Choroid plexus epithelial cell (primary cell): ENCODE data around the gene TULP4.

Source experiments
- DNase-seq: peaks from one replicate; pipeline ENCODE4 v3.0.0-alpha.2; 2010; ENCODE audit warnings: low read depth
- H3K4me3 ChIP-seq: 2 replicates; pipeline ENCODE4 v1.5.1; 2011; ENCODE audit warnings: low read depth, mild to moderate bottlenecking, control low read depth, low read length, moderate library complexity
- CTCF ChIP-seq: conservative IDR thresholded peaks from 2 replicates; pipeline ENCODE4 v1.5.1; 2011; ENCODE audit warnings: low read depth, mild to moderate bottlenecking, control low read depth, inconsistent platforms, low read length, moderate library complexity

The TULP4 gene

GRCh38 chr6:158367816-158368215, 55.6 kb downstream of the TULP4 start:
- no peak overlapping the region for H3K4me3 ChIP-seq
- no peak for TF ChIP-seq CTCF
- no peak for DNase-seq

GRCh38 chr6:158369241-158369640, 57.0 kb downstream of the TULP4 start:
- no peak for TF ChIP-seq CTCF
- DNase-seq: no peak

GRCh38 chr6:158370805-158371204, 58.5 kb downstream of the TULP4 start:
- no peak for TF ChIP-seq CTCF
- no peak for DNase-seq
- H3K4me3 ChIP-seq: no peak overlapping the region

More at GRCh38 chr6:158369241-158369640, 57.0 kb downstream of the TULP4 start:
- no peak overlapping the region for H3K4me3 ChIP-seq

GRCh38 chr6:158371261-158371660, 59.0 kb downstream of the TULP4 start:
- no peak for DNase-seq
- no peak for TF ChIP-seq CTCF
- H3K4me3 ChIP-seq: no peak overlapping the region

GRCh38 chr6:158372574-158372973, 60.3 kb downstream of the TULP4 start:
- no peak for TF ChIP-seq CTCF
- no peak for DNase-seq

GRCh38 chr6:158373214-158373613, 60.9 kb downstream of the TULP4 start:
- H3K4me3 ChIP-seq: no peak overlapping the region
- TF ChIP-seq CTCF: no peak
- DNase-seq: no peak

More at GRCh38 chr6:158372574-158372973, 60.3 kb downstream of the TULP4 start:
- H3K4me3 ChIP-seq: no peak overlapping the region

- no peak for TF ChIP-seq CTCF
- no peak overlapping the region for H3K4me3 ChIP-seq
- DNase-seq: peak; percentile 81
Measured at GRCh38 chr6:158374020-158374419, 61.8 kb downstream of the TULP4 start.
